Cardiac fibroblast (primary cell): ENCODE data around the gene ITIH5.
"Not testable (repeated sequence)": the region's sequence is repeated elsewhere in the genome, so short reads cannot be mapped to it uniquely, and the experiment has no call there.

Experiments
- DNase-seq, 2 donors: peaks; one replicate each; pipeline versions ENCODE4 v3.0.0 to v3.0.0-alpha.2; 2010; ENCODE audit warnings: low read depth in 2 of 2
- H3K4me3 ChIP-seq, 2 donors: replicated peaks in 1 of 2; 1 replicate in 1 of 2; 2 replicates in 1 of 2; pipeline ENCODE4 v1.5.1; 2011; ENCODE audit warnings: low read depth in 2 of 2, low read length in 2 of 2, mild to moderate bottlenecking in 2 of 2, moderate library complexity in 1 of 2
- TF ChIP-seq, protein P1 (sequence below): IDR thresholded peaks from one replicate; pipeline ENCODE4 v1.5.1; 2011; ENCODE audit warnings: low read depth, mild to moderate bottlenecking, low read length, inconsistent platforms

The ITIH5 gene

GRCh38 chr10:7666253-7667023 is at the start of gene ITIH5:
Gene ITIH5, minus strand, starts transcription at chr10:7666966. Its CDS starts 74 bp downstream, at chr10:7666892.
- no peak for DNase-seq
- no peak within 1 kb of the TSS for H3K4me3 ChIP-seq
- TF ChIP-seq, protein P1, sequence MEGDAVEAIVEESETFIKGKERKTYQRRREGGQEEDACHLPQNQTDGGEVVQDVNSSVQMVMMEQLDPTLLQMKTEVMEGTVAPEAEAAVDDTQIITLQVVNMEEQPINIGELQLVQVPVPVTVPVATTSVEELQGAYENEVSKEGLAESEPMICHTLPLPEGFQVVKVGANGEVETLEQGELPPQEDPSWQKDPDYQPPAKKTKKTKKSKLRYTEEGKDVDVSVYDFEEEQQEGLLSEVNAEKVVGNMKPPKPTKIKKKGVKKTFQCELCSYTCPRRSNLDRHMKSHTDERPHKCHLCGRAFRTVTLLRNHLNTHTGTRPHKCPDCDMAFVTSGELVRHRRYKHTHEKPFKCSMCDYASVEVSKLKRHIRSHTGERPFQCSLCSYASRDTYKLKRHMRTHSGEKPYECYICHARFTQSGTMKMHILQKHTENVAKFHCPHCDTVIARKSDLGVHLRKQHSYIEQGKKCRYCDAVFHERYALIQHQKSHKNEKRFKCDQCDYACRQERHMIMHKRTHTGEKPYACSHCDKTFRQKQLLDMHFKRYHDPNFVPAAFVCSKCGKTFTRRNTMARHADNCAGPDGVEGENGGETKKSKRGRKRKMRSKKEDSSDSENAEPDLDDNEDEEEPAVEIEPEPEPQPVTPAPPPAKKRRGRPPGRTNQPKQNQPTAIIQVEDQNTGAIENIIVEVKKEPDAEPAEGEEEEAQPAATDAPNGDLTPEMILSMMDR: no peak

- TF ChIP-seq, protein P1: no peak
- H3K4me3 ChIP-seq: no peak overlapping the region
- no peak for DNase-seq
Observed at GRCh38 chr10:7715515-7715914, 48.7 kb upstream of the ITIH5 start.

- not testable (repeated sequence) for DNase-seq, H3K4me3 ChIP-seq
Observed at GRCh38 chr10:7711075-7711474, 44.3 kb upstream of the ITIH5 start.

- DNase-seq: no peak
- TF ChIP-seq, protein P1: no peak
- no peak overlapping the region for H3K4me3 ChIP-seq
Observed at GRCh38 chr10:7710446-7710845, 43.7 kb upstream of the ITIH5 start.

GRCh38 chr10:7708832-7709231 is 42.1 kb upstream of the ITIH5 start:
- TF ChIP-seq, protein P1: no peak
- H3K4me3 ChIP-seq: no peak overlapping the region
- DNase-seq: no peak

DNA sequence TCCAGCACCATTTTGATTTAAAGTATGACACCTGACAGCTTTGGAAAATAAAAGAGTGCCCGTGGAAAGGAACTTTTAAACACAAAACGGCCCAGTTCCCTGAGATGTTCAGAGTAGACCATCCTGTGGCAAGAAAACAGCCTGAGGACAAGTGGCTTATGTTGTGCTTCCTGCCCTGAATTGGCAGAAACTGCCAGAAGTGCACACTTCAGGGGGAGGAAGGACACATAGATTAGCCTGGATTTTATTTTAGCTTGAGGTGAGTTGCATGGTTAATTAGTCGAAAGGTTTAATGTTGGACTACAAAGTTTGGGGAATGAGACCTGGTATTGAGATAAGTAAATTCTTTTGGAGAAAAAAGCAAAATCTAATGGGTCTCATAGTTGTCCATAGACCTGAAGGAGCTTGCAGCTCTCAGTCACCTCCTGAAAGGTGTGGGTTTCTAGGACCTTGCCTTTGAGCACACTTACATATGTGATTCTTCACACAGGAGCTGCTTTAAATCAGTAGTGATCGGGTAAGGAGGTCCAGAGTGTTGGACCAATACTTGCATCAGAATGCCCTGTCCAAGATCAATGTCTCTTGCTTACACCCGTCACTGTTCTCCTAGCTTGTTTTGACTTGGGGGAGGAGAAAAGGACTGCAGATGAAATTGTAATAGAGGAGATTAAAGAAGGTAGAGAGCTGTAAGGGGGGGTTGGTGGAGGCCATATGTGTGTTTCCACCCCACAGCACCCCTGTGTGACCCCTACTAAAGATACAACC is 41.3 kb upstream of the ITIH5 start:
- TF ChIP-seq, protein P1: no peak
- no peak overlapping the region for H3K4me3 ChIP-seq
- DNase-seq: no peak

GRCh38 chr10:7707102-7707501 is 40.3 kb upstream of the ITIH5 start:
- DNase-seq: no peak
- TF ChIP-seq, protein P1: no peak
- no peak overlapping the region for H3K4me3 ChIP-seq
